Measurements from ENCODE around the gene HPGDS. TPM values are rescaled to one million over a fixed set of nuclear protein-coding genes. Genes with fewer than 3 reads are reported as not detected.

Gene HPGDS
- total and polyA plus RNA-seq, 12 donors: 0.48 to 3.1 (median 1.3) TPM

GRCh38 chr4:94336303-94336702 is 6.3 kb downstream of the HPGDS start:
- no peaks in the 10 kb centered on the region for H3K27me3 ChIP-seq
- H3K27ac ChIP-seq: no peak overlapping the region
- H3K4me3 ChIP-seq: no peak overlapping the region
- H3K4me1 ChIP-seq (replicated peaks in 1 of 2): no peaks in the 10 kb centered on the region
- no peak for TF ChIP-seq POLR2A (IDR thresholded peaks at IDR 0.05)
- TF ChIP-seq CTCF (IDR thresholded peaks at IDR 0.05): no peak
- H3K36me3 ChIP-seq (replicated peaks in 1 of 2): no peaks in the 10 kb centered on the region
- intact Hi-C loops (cut with DNase I): no loop called here
- DNase-seq: no peak
- no peaks in the 10 kb centered on the region for H3K9me3 ChIP-seq (replicated peaks in 1 of 3)
- 71 to 80% (median 76%) methylated on average over 3 of the region's 3 CpGs for WGBS, 4 donors

GRCh38 chr4:94334962-94335361 is 7.7 kb downstream of the HPGDS start:
- no peaks in the 10 kb centered on the region for H3K9me3 ChIP-seq (replicated peaks in 1 of 3)
- H3K27ac ChIP-seq: no peak overlapping the region
- H3K4me1 ChIP-seq (replicated peaks in 1 of 2): no peaks in the 10 kb centered on the region
- DNase-seq: no peak
- 77 to 90% (median 80%) methylated on average over 3 of the region's 3 CpGs for WGBS, 4 donors
- no peaks in the 10 kb centered on the region for H3K36me3 ChIP-seq (replicated peaks in 1 of 2)
- intact Hi-C loops (cut with DNase I): no loop called here
- TF ChIP-seq POLR2A (IDR thresholded peaks at IDR 0.05) (no peak), CTCF (IDR thresholded peaks at IDR 0.05) (no peak)
- H3K27me3 ChIP-seq: no peaks in the 10 kb centered on the region
- H3K4me3 ChIP-seq: no peak overlapping the region

GRCh38 chr4:94334476-94334875 is 8.2 kb downstream of the HPGDS start:
- intact Hi-C loops (cut with DNase I): no loop called here
- H3K27me3 ChIP-seq: no peaks in the 10 kb centered on the region
- no peak for DNase-seq
- H3K4me3 ChIP-seq: no peak overlapping the region
- WGBS, 4 donors: 51 to 59% (median 54%) methylated on average over 2 of the region's 2 CpGs
- no peaks in the 10 kb centered on the region for H3K36me3 ChIP-seq (replicated peaks in 1 of 2)
- no peaks in the 10 kb centered on the region for H3K4me1 ChIP-seq (replicated peaks in 1 of 2)
- H3K9me3 ChIP-seq (replicated peaks in 1 of 3): no peaks in the 10 kb centered on the region
- TF ChIP-seq CTCF (IDR thresholded peaks at IDR 0.05) (no peak), POLR2A (IDR thresholded peaks at IDR 0.05) (no peak)
- H3K27ac ChIP-seq: no peak overlapping the region

- DNase-seq: no peak
- intact Hi-C loops (cut with DNase I): no loop called here
- no peaks in the 10 kb centered on the region for H3K9me3 ChIP-seq (replicated peaks in 1 of 3)
- TF ChIP-seq POLR2A (IDR thresholded peaks at IDR 0.05) (no peak), CTCF (IDR thresholded peaks at IDR 0.05) (no peak)
- no peaks in the 10 kb centered on the region for H3K27me3 ChIP-seq
- H3K4me1 ChIP-seq (replicated peaks in 1 of 2): no peaks in the 10 kb centered on the region
- WGBS, 4 donors: 74 to 87% (median 76%) methylated on average over 3 of the region's 3 CpGs
- H3K4me3 ChIP-seq: no peak overlapping the region
- no peak overlapping the region for H3K27ac ChIP-seq
- no peaks in the 10 kb centered on the region for H3K36me3 ChIP-seq (replicated peaks in 1 of 2)
Observed at GRCh38 chr4:94333866-94334265, 8.8 kb downstream of the HPGDS start.
